DMS79 treated with DMSO at 0.1 percent for 48 hours (cell line): Measurements from ENCODE around the gene ZC2HC1C.
"Not testable (repeated sequence)": the region's sequence is repeated elsewhere in the genome, so short reads cannot be mapped to it uniquely, and the experiment has no call there.

ENCODE experiments used
- DNase-seq: peaks from one replicate; lab custom pipeline; 2025; lab: John Stamatoyannopoulos, UW

Gene ZC2HC1C

DNA sequence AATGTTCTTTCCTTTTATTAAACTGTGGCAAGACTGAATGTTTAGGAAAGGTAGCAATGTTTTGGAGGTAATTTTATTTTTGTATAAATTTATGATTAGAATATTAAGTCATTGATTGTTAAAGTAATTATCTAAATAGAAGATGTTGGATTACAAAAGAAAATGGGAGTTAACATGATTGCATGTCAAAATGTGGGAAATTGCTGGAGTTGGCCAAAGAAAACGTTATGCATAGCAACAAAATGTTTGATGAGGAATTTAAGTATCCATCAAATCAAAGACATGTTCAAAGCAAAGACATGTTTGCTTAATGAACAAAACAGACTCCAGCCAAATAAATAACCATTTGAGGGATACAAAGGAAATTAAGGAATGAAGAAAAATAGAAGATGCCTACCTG is 15.0 kb upstream of the ZC2HC1C start:
- no peak for DNase-seq

DNA sequence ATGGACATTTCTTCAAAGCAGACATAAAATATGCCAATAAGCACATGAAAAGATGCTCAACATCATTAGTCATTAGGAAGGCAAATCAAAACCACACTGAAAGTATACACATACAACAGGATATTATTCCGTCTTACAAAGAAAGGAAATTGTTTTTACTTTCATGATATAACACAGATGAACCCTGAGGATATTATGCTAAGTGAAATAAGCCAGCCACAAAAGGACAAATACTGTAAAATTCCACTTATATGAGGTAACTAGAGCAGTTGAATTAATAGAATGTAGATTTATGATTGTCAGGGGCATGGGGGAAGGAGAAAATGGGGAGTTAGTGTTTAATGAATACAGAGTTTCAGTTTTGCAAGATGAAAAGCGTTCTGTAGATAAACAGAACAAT is 9.8 kb upstream of the ZC2HC1C start:
- DNase-seq, result no peak

- no peak for DNase-seq
Observed at GRCh38 chr14:75060420-75060819, 9.0 kb upstream of the ZC2HC1C start.

DNA sequence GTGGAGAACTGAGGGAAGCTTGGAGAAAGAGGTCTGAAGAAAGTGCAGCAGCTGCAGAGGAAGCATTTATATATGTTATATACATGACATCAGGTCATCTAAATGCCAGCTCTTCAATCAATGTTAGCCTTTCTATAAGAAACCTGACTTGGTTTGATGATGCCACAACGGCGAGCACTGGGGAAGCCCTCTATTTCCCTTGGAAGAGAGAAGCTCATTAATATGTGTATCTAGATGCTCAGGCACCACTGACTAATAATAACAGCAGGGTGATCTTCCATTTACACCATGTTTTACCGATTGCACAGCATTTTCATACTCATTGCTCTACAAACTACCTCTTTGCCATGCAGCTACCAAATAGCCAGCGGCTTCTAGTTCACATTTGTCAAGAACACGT is 6.4 kb upstream of the ZC2HC1C start:
- peak; percentile 55 for DNase-seq

DNA sequence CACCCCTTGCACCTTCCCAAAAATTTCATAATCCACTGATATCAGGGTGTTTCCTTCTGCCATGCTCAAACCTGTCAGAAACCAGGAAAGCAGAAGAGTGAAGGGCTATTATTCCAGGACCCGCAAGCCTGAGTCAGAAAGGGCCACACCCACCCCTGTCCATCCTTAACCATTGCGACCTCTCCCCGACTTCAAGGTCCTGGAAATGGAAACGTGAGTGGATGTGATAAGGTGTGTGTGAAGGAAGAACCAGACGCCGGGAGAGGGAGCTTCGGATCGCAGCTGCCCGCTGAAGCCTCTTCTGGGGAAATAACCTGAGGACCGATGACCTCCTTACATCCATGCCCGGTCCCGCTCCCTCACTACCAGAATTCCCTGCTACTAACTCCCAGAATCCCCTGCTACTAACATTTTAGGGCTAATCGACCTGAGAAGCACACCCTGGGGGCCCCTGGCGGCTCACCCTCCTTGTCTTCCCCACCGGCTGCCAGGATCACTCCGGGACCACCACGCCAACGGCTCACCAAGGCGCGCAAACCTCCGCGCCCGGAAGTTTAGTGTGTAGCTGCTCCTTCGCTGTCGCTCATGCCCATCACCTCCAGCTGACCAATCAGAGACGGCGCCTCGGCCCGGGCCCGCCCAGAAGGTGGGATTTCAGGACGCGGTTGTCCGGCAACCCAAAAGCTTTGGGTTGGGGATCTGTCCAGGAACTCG is 5.8 kb upstream of the ZC2HC1C start, which contains the start of gene ACYP1:
TSS of gene ACYP1 (minus strand) at position 534 of the 714 bp plus-strand sequence. CDS start at position 63, 471 bp downstream.
- peak; percentile 98 for DNase-seq

- no peak for DNase-seq
Observed at GRCh38 chr14:75064205-75064567, 5.3 kb upstream of the ZC2HC1C start.

- DNase-seq, result no peak
Observed at GRCh38 chr14:75066691-75067090, 2.8 kb upstream of the ZC2HC1C start.

GRCh38 chr14:75067212-75067611 is 2.2 kb upstream of the ZC2HC1C start:
- DNase-seq, result no peak

GRCh38 chr14:75067765-75068164 is 1.7 kb upstream of the ZC2HC1C start:
- DNase-seq, result not testable (repeated sequence)

DNA sequence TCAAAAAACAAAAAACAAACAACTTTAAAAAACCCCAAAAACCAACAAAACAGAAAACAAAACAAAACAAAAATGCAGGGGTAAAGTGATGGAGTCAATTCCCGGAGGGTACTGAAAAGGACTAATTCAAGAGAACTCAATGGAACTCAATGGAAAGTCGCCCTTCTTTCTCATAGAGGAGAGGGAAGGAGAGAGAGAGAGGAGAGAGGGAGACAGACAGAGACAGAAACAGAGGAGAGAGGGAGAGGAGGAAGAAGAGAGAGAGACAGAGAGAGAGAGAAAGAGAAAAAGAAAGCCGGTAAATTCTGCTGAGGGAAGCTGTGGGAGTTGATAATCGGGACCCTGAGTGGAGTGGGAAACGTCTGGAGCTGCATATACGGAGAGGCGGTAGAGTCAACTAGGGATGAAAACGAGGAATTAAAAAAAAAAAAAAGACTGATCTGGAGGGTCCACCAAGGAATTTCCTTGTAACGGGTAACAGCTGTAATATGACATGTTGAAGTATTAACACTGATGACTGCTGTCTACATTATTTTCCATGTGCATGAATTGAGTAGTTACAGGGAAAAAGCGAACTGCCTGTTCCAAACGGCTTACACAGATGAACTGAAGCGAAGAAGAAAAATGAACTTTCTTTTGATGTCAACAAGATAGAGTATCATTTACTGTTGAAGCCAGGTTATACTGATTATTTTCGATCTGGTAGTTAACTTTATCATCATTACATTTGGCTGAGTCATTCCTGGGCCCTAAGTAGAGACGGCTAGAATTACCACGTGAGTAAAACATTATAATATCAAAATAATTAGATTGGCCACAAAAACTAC is 934 bp upstream of the ZC2HC1C start:
- DNase-seq, result peak; percentile 81

- DNase-seq, result peak; percentile 89
Observed at GRCh38 chr14:75069811-75070145, 337 bp downstream of the ZC2HC1C start.

DNA sequence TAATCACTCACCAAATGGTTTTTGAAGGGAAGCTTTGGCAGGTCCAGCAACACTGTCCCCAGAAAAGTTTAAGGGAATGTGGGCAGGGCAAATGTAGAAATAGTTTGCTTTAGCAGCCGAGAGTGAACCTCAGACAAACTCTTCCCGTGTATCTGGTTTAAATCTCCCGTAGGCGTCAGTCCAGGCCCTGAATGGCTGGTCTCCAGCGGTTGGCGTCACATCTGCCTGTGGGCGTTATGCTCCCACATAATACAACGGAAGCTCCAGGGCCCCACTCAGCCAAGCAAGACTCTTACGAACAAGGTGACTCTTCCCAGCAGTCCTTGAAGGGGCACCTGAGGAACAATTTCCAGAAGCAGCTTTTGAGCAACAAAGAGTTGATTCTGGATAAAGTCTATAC is 942 bp downstream of the ZC2HC1C start:
- DNase-seq, result no peak

- peak; percentile 63 for DNase-seq
Observed at GRCh38 chr14:75077794-75078193, 8.4 kb downstream of the ZC2HC1C start.

GRCh38 chr14:75079521-75079920 is 10.1 kb downstream of the ZC2HC1C start:
- no peak for DNase-seq

DNA sequence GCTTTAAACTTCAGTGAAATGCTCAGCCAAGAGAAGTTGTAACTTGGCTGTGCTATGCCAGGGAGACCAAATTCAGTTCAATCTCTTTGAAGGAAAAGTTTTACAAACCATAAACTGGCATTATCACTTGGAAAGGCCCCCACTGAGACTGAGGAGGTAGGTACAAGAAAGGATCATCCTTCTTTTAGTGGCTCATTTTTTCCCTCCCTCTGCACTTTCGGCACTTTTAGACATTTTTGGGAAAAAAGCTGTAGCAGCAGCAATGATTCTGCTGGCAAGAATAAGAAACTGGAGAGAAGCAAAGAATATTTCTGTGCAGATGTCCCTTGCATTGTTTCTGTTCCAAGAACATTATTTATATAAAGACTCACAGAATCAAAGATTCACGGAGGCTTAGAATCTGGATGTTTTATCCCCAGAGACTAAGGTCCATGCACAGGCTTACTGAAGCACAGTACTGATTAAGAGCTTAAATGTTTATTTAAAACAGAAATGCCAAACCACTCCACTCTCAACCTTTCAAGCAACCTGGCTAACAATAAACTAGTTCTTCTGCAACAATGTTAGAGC is 12.3 kb downstream of the ZC2HC1C start:
- no peak for DNase-seq

- no peak for DNase-seq
Observed at GRCh38 chr14:75083271-75083670, 13.8 kb downstream of the ZC2HC1C start.

DNA sequence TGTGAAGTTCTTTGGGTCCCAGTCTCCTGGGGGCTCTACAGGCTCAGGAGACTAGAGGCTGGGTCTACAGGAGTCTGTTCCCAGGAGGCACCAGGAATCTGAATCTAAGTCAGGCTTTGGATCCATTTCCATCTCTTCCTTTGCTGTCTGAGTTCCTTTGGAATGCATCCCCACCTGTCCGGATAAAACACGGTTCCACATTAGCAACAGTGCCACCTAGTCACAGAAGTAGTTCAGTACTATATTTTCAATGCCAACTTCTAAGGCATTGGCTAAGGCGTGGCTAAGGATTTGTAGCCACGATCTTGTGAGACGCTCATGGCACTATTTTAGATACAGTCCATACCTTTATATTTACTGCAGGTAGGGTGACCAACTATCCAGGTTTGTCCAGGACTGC is 15.1 kb downstream of the ZC2HC1C start:
- no peak for DNase-seq

- no peak for DNase-seq
Observed at GRCh38 chr14:75088153-75088552, 18.7 kb downstream of the ZC2HC1C start.

DNA sequence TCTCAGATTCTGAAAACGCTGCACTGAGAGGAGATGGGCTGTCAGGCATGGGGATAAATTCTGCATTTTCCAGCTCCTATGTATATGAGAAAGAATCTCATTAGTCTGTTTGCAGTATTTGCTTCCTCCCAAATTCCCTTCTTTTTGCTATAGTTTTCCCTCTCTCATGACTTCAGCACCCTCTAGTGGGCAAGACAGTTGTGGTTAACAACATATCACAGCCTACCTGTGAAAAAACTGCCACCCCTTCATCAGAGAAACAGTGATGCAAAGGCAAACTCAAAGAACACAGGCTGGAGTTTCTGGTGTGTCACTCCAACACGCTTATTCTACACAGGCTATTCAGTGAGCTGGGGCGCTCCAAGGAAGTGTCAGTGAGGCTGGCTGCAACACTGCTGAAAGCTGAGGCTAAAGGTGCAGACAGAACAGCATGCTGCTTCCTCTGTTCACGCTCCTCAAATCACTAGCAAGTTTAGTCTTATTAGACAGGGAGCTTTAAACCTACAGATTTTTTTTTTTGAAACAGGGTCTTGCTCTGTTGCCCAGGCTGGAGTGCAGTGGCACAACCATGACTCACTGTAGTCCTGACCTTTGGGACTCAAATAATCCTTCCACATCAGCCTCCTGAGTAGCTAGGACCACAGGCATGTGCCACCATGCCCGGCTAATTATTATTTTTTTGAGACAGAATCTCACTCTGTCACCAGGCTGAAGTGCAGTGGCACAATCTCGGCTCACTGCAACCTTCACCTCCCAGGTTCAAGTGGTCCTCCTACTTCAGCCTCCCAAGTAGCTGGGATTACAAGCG is 19.3 kb downstream of the ZC2HC1C start:
- peak; percentile 71 for DNase-seq

- no peak for DNase-seq
Observed at GRCh38 chr14:75090353-75090752, 20.9 kb downstream of the ZC2HC1C start.

DNA sequence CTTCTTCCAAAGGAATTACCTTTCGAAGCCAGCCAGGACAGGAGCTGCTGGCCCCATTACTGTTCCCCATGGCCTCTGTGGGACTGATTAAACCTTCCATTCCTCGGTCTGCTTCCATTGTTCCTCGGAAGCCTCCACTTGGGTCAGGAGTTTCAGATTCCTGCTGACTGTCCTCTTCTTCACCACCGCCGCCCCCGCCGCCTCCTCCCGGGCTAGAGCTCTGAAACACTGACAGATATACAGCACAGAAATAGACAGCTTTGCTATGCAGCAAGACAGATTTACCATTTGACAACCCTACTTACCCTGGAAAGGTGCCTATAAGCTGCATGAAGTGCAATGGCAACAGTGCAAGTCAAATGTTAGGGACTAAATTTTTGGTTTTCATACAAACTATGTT is 21.8 kb downstream of the ZC2HC1C start:
- DNase-seq, result no peak

DNA sequence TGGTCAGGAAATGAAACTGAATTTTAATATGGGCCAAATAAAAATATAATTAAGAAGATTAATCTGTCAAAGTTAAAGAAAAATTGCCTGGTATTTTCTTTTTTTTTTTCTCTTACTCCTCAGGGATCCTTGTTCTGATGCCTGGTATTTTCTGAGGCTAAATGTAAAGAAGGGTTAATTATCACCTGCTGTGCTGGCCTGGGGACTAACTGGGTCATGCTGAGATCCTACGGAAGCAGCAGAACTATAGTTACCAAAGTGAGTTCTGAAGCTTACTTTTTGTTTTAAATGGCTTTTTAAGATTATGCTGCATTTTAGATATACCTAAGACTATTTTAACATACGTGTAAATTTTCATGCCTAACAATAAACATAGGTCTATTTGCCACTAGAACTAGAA is 23.3 kb downstream of the ZC2HC1C start:
- DNase-seq, result no peak
